GM13976 (cell line): ENCODE results near the gene FRRS1L.

Experiments used
- DNase-seq: peaks from one replicate; pipeline ENCODE4 v3.0.0; 2012; ENCODE audit warnings: low spot score
- in situ Hi-C: fragments of 300-500 bp; cut with MboI; formaldehyde crosslinking; loops from one replicate; pipeline ENCODE4 v1.12.0; 2022; ENCODE audit warnings: low sequenced_read_pairs, mixed read lengths, inconsistent platforms; ENCODE audit not compliant: unreplicated experiment
- TF ChIP-seq, protein P1 (sequence below): IDR thresholded peaks from 2 replicates; pipeline ENCODE4 v1.5.1; 2012; ENCODE audit warnings: borderline replicate concordance, mild to moderate bottlenecking; ENCODE audit not compliant: insufficient read depth; ENCODE audit errors: extremely low read depth, missing control alignments, control extremely low read depth

Gene FRRS1L

DNA sequence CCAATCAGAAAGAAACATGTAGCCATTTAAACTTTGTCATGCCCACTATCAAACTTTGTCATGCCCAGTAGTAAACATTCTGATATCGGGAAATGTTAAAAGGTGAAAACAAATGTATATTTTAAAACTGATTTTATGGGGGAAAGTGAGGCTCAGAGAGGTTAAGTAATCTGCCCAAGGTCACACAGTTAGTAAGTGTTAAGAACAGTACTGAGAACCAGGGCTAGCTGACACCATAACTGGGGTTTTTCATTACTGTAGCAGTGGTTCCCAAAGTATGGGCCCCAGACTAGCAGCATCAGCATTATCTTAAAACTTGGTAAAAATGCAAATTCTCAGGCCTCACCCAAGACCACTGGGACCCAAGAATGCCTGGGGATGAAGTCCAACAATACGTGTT, 9.9 kb upstream of the FRRS1L start:
- in situ Hi-C loops: no loop called here
- TF ChIP-seq, protein P1, sequence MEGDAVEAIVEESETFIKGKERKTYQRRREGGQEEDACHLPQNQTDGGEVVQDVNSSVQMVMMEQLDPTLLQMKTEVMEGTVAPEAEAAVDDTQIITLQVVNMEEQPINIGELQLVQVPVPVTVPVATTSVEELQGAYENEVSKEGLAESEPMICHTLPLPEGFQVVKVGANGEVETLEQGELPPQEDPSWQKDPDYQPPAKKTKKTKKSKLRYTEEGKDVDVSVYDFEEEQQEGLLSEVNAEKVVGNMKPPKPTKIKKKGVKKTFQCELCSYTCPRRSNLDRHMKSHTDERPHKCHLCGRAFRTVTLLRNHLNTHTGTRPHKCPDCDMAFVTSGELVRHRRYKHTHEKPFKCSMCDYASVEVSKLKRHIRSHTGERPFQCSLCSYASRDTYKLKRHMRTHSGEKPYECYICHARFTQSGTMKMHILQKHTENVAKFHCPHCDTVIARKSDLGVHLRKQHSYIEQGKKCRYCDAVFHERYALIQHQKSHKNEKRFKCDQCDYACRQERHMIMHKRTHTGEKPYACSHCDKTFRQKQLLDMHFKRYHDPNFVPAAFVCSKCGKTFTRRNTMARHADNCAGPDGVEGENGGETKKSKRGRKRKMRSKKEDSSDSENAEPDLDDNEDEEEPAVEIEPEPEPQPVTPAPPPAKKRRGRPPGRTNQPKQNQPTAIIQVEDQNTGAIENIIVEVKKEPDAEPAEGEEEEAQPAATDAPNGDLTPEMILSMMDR: no peak
- no peak for DNase-seq

DNA sequence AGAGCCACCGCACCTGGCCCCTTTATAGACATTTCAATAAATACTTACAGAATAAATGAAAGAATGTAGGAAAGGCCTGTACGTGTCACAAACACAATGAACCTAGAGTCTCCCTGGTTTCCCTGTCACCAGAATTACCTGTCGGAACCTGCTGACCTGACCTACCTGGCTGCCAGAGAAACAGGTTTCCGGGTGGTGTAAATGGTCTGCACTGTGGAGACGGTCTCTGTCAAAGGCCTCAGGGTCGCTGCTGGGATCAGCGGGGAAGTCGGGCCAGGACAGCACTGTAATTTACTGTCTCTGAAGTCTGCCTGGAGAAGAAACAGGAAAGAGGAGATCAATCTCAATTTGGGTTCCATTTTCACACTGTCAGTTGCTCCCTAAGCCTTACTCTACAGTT, 9.3 kb upstream of the FRRS1L start:
- DNase-seq: no peak
- TF ChIP-seq, protein P1: no peak
- in situ Hi-C loops: no loop called here

DNA sequence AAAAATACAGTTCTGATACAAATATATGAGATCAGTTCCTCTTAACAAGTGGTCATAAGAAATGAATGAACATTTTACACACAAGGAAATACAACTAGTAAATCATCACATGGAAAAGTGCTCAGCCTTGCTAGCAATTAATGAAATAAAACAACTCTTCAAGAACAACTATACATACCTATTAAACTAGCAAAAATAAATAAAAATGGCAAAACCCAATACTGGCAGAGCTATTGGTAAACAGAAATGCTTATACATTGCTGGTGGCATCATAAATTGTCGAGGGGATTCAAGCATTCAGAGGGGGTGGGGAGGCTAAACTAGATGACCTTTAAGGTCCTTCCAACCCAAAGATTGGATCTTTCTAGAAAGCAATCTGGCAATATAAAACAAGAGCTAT, 5.9 kb upstream of the FRRS1L start:
- DNase-seq: no peak
- in situ Hi-C loops: no loop called here
- TF ChIP-seq, protein P1: no peak

DNA sequence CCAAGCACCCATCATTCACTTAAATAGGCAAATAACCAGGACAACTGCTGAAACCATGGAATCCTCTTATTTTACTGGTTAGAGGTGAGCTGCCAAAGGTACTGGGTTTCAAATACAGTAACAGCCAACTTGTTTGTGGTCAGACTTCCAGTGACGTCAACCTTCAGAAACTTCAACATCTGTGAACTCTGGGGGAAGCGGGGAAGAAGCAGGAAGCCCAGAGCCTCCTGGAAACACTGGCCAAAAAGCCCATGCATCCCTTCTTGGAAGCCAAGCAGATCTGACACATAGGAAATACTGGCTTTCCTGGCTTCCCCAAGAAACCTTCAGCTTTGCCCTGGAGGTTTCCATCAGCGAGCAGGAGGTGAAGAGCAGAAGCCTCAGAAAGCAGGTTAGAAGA, 4.9 kb upstream of the FRRS1L start:
- in situ Hi-C loops: no loop called here
- TF ChIP-seq, protein P1: no peak
- DNase-seq: no peak

DNA sequence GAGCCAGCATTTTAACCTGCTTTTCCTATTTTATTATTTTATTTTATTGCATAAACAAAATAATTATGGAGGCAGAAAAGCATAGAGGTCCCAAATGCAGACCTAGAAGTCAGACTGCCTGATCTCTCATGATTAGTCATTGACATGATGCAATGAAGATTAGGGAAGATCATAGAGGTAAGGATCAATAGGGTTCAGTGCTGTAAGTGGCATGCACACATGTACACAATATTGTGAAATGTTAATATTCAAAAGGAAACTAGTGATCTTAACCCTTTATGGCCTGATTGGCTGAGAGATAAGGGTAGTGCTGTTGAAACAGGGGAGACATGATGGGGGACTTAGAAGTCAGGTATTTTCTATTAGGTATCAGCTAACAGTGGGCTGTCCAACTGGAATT, 1.1 kb upstream of the FRRS1L start:
- in situ Hi-C loops: no loop called here

DNA sequence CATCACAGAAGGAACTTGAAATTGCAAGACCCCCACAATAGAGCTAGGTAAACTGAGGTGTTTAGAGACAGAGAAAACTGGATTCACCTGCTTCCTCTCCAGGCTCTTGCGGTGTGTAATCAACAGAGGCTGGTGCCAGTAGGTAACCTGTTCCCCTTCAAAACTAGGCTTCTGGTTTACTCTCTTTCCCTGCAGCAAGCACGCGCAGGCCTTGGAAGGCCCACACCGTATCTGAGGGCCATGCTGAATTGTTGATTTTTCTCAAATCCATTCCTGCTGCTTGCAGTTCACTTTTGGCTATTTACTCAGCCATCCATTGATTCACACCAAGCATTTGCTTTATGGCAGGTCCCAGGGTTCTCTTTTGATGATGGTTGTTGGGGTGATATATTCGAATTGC, 667 bp upstream of the FRRS1L start:
- in situ Hi-C loops: no loop called here

More for the DNA sequence above, 1.1 kb upstream of the FRRS1L start:
- no peak for DNase-seq
- TF ChIP-seq, protein P1: no peak

More for the DNA sequence above, 667 bp upstream of the FRRS1L start:
- DNase-seq: no peak
- TF ChIP-seq, protein P1: no peak
